Measurements from ENCODE around the gene TMEM202. TPM values are rescaled to one million over a fixed set of nuclear protein-coding genes. Genes with fewer than 3 reads are reported as not detected.

Gene TMEM202
- total and polyA plus RNA-seq, 2 donors from 2014 or later: not detected

GRCh38 chr15:72421484-72421883, 23.4 kb downstream of the TMEM202 start:
- H3K36me3 ChIP-seq (ENCODE audit: control insufficient read depth in 2 of 3, insufficient read depth in 3 of 3, low read length in 3 of 3): no peaks in the 10 kb centered on the region
- intact Hi-C loops (cut with DNase I): no loop called here
- peaks cover 0 to 3% (median 0%) of the 10 kb centered on the region in 3 donors for H3K9me3 ChIP-seq (ENCODE audit: control insufficient read depth in 2 of 3, insufficient read depth in 1 of 3, low read length in 3 of 3)
- H3K27ac ChIP-seq (ENCODE audit: low read depth in 2 of 2, low read length in 2 of 2): no peak overlapping the region
- no peak overlapping the region for H3K9ac ChIP-seq (ENCODE audit: low read length in 3 of 3)
- H3K27me3 ChIP-seq (ENCODE audit: control insufficient read depth, insufficient read depth, low read length): no peaks in the 10 kb centered on the region
- FAIRE-seq (no peak), DNase-seq (no peak)
- TF ChIP-seq, protein P1, sequence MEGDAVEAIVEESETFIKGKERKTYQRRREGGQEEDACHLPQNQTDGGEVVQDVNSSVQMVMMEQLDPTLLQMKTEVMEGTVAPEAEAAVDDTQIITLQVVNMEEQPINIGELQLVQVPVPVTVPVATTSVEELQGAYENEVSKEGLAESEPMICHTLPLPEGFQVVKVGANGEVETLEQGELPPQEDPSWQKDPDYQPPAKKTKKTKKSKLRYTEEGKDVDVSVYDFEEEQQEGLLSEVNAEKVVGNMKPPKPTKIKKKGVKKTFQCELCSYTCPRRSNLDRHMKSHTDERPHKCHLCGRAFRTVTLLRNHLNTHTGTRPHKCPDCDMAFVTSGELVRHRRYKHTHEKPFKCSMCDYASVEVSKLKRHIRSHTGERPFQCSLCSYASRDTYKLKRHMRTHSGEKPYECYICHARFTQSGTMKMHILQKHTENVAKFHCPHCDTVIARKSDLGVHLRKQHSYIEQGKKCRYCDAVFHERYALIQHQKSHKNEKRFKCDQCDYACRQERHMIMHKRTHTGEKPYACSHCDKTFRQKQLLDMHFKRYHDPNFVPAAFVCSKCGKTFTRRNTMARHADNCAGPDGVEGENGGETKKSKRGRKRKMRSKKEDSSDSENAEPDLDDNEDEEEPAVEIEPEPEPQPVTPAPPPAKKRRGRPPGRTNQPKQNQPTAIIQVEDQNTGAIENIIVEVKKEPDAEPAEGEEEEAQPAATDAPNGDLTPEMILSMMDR (IDR thresholded peaks at IDR 0.05; ENCODE audit: borderline replicate concordance, extremely low read depth, insufficient read depth): no peak
- H3K4me3 ChIP-seq (ENCODE audit: low read length in 3 of 3): no peak overlapping the region
- no peaks in the 10 kb centered on the region for H3K4me1 ChIP-seq (ENCODE audit: control insufficient read depth in 2 of 3, insufficient read depth in 2 of 3, low read depth in 1 of 3, low read length in 3 of 3)

DNA sequence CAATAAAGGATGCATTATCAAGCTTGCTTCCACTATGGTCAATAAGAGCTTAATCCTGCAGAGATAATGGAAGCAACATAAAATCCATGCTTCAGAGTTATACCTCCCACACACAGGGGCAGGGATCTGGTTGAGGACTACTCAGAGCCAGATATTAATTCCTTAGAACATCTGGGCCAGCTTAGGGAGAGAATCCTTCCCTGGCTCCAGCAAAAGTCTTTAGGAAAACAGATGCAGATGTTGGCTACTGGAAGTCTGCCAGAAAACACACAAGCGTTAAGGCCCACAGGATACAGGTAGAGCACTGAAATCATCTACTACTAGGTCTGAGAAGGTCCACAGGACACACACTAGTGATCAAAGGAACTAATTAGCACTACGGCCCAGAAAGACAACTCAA, 25.2 kb downstream of the TMEM202 start:
- H3K9me3 ChIP-seq (ENCODE audit: control insufficient read depth in 2 of 3, insufficient read depth in 1 of 3, low read length in 3 of 3): peaks cover 0 to 3% (median 0%) of the 10 kb centered on the region in 3 donors
- FAIRE-seq (no peak), DNase-seq (no peak)
- no peaks in the 10 kb centered on the region for H3K4me1 ChIP-seq (ENCODE audit: control insufficient read depth in 2 of 3, insufficient read depth in 2 of 3, low read depth in 1 of 3, low read length in 3 of 3)
- H3K4me3 ChIP-seq (ENCODE audit: low read length in 3 of 3): no peak overlapping the region
- no peak overlapping the region for H3K27ac ChIP-seq (ENCODE audit: low read depth in 2 of 2, low read length in 2 of 2)
- H3K27me3 ChIP-seq (ENCODE audit: control insufficient read depth, insufficient read depth, low read length): no peaks in the 10 kb centered on the region
- H3K9ac ChIP-seq (ENCODE audit: low read length in 3 of 3): no peak overlapping the region
- TF ChIP-seq, protein P1 (IDR thresholded peaks at IDR 0.05; ENCODE audit: borderline replicate concordance, extremely low read depth, insufficient read depth): no peak
- intact Hi-C loops (cut with DNase I): no loop called here
- H3K36me3 ChIP-seq (ENCODE audit: control insufficient read depth in 2 of 3, insufficient read depth in 3 of 3, low read length in 3 of 3): no peaks in the 10 kb centered on the region

DNA sequence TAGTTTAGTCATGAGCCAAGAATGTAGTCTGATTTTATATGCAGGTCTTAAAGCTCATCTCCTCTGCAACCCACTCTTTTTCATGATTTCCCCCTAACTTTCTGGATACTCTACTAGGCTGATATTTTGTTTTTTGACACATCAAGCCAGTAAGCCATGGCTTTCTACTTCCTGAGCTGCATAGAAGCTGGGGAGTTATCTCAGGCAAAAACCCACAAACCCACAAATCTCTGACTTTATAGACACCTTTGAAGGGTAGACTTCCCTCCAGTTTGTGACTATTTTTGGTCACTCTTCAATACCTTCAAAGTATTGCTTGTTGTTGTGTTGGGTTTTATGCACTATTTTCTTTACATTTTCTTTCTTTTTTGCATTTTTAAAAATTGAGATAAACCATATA, 28.6 kb downstream of the TMEM202 start:
- FAIRE-seq: no peak
- Histone ChIP-seq H3K27ac (ENCODE audit: low read depth in 2 of 2, low read length in 2 of 2) (no peak overlapping the region), H3K9ac (ENCODE audit: low read length in 3 of 3) (no peak overlapping the region), H3K9me3 (ENCODE audit: control insufficient read depth in 2 of 3, insufficient read depth in 1 of 3, low read length in 3 of 3) (peaks cover 0 to 3% (median 0%) of the 10 kb centered on the region in 3 donors), H3K4me3 (ENCODE audit: low read length in 3 of 3) (no peak overlapping the region), H3K4me1 (ENCODE audit: control insufficient read depth in 2 of 3, insufficient read depth in 2 of 3, low read depth in 1 of 3, low read length in 3 of 3) (no peaks in the 10 kb centered on the region), H3K27me3 (ENCODE audit: control insufficient read depth, insufficient read depth, low read length) (no peaks in the 10 kb centered on the region), H3K36me3 (ENCODE audit: control insufficient read depth in 2 of 3, insufficient read depth in 3 of 3, low read length in 3 of 3) (no peaks in the 10 kb centered on the region)
- intact Hi-C loops (cut with DNase I): no loop called here
- TF ChIP-seq, protein P1 (IDR thresholded peaks at IDR 0.05; ENCODE audit: borderline replicate concordance, extremely low read depth, insufficient read depth): no peak
- DNase-seq: no peak

All from kidney (tissue), 14 donors.